H9 (cell line): ENCODE measurements around the gene ETV6. TPM values are rescaled to one million over a fixed set of nuclear protein-coding genes. Genes with fewer than 3 reads are reported as not detected.
A peak's percentile ranks its signal among the peaks of the same experiment; 100 is the strongest.

ENCODE experiments used
- DNase-seq: peaks from one replicate; pipeline ENCODE4 v3.0.0-alpha.2; 2017
- H2AFZ ChIP-seq: one replicate; pipeline ENCODE4 v1.6.1; 2013; ENCODE audit warnings: mild to moderate bottlenecking, low read length, control low read depth, moderate library complexity
- H2AK5ac ChIP-seq: 2 replicates; pipeline ENCODE4 v1.6.1; 2013; ENCODE audit warnings: low read length, control low read depth, mixed read lengths; ENCODE audit not compliant: insufficient read length
- H2BK120ac ChIP-seq: one replicate; pipeline ENCODE4 v1.6.1; 2013; ENCODE audit warnings: low read depth, mild to moderate bottlenecking, low read length, control low read depth, inconsistent platforms; ENCODE audit not compliant: poor library complexity, severe bottlenecking
- H2BK12ac ChIP-seq: 2 replicates; pipeline ENCODE4 v1.6.1; 2013; ENCODE audit warnings: low read length, control low read depth, mixed read lengths, low read depth; ENCODE audit not compliant: insufficient read length
- H2BK15ac ChIP-seq: 2 replicates; pipeline ENCODE4 v1.6.1; 2013; ENCODE audit warnings: low read depth, low read length, control low read depth
- H2BK20ac ChIP-seq: one replicate; pipeline ENCODE4 v1.6.1; 2013; ENCODE audit warnings: low read depth, mild to moderate bottlenecking, low read length, control low read depth, inconsistent platforms; ENCODE audit not compliant: poor library complexity, severe bottlenecking
- H2BK5ac ChIP-seq: 2 replicates; pipeline ENCODE4 v1.6.1; 2013; ENCODE audit warnings: low read length, control low read depth, mixed read lengths; ENCODE audit not compliant: insufficient read length
- H3K14ac ChIP-seq: 2 replicates; pipeline ENCODE4 v1.6.1; 2013; ENCODE audit warnings: low read length, control low read depth; ENCODE audit not compliant: insufficient read depth
- H3K18ac ChIP-seq: 2 replicates; pipeline ENCODE4 v1.6.1; 2013; ENCODE audit warnings: low read depth, mild to moderate bottlenecking, mixed read lengths, low read length, control low read depth; ENCODE audit not compliant: insufficient read length
- H3K23ac ChIP-seq: 2 replicates; pipeline ENCODE4 v1.6.1; 2013; ENCODE audit warnings: low read length, control low read depth, mixed read lengths, low read depth; ENCODE audit not compliant: insufficient read length
- H3K23me2 ChIP-seq: 2 replicates; pipeline ENCODE4 v1.6.1; 2013; ENCODE audit warnings: low read depth, mild to moderate bottlenecking, mixed read lengths, low read length, control low read depth; ENCODE audit not compliant: insufficient read length, poor library complexity, severe bottlenecking
- H3K27ac ChIP-seq: 2 replicates; pipeline ENCODE4 v1.5.1; 2013; ENCODE audit warnings: low read length, control low read depth, mixed read lengths, low read depth; ENCODE audit not compliant: insufficient read length
- H3K27me3 ChIP-seq: 2 replicates; pipeline ENCODE4 v1.6.1; 2013; ENCODE audit warnings: low read length, control low read depth, inconsistent platforms; ENCODE audit not compliant: insufficient read depth
- H3K4ac ChIP-seq: 2 replicates; pipeline ENCODE4 v1.6.1; 2013; ENCODE audit warnings: low read depth, mild to moderate bottlenecking, control low read depth, inconsistent platforms, low read length, moderate library complexity
- H3K4me1 ChIP-seq: 2 replicates; pipeline ENCODE4 v1.6.1; 2013; ENCODE audit warnings: low read length, control low read depth, inconsistent platforms; ENCODE audit not compliant: insufficient read depth
- H3K4me2 ChIP-seq: 2 replicates; pipeline ENCODE4 v1.6.1; 2013; ENCODE audit warnings: low read length, control low read depth, mixed read lengths; ENCODE audit not compliant: insufficient read length, insufficient read depth
- H3K56ac ChIP-seq: 2 replicates; pipeline ENCODE4 v1.6.1; 2013; ENCODE audit warnings: low read depth, mild to moderate bottlenecking, mixed read lengths, low read length, control low read depth; ENCODE audit not compliant: insufficient read length
- H3K79me1 ChIP-seq: 2 replicates; pipeline ENCODE4 v1.6.1; 2013; ENCODE audit warnings: low read depth, mild to moderate bottlenecking, moderate library complexity, low read length, control low read depth, inconsistent platforms; ENCODE audit not compliant: insufficient read depth, poor library complexity, severe bottlenecking
- H3K79me2 ChIP-seq: 2 replicates; pipeline ENCODE4 v1.6.1; 2013; ENCODE audit warnings: low read length, control low read depth, inconsistent platforms; ENCODE audit not compliant: insufficient read depth
- H3K9ac ChIP-seq: 2 replicates; pipeline ENCODE4 v1.6.1; 2013; ENCODE audit warnings: low read length, control low read depth, mixed read lengths; ENCODE audit not compliant: insufficient read length; ENCODE audit errors: extremely low read depth
- H3K9me3 ChIP-seq: one replicate; pipeline ENCODE4 v1.6.1; 2013; ENCODE audit warnings: low read depth, low read length, inconsistent platforms; ENCODE audit not compliant: control insufficient read depth
- H3T11ph ChIP-seq: one replicate; pipeline ENCODE4 v1.6.1; 2013; ENCODE audit warnings: mild to moderate bottlenecking, low read length, control low read depth, inconsistent platforms
- H4K20me1 ChIP-seq: one replicate; pipeline ENCODE4 v1.6.1; 2013; ENCODE audit not compliant: control insufficient read depth, insufficient read length, insufficient read depth
- H4K5ac ChIP-seq: 2 replicates; pipeline ENCODE4 v1.6.1; 2013; ENCODE audit warnings: low read depth, mild to moderate bottlenecking, mixed read lengths, low read length, control low read depth; ENCODE audit not compliant: insufficient read length
- H4K8ac ChIP-seq: replicated peaks from 2 replicates; pipeline ENCODE4 v1.6.1; 2013; ENCODE audit warnings: low read length, control low read depth, mixed read lengths, low read depth; ENCODE audit not compliant: insufficient read length
- H4K91ac ChIP-seq: 2 replicates; pipeline ENCODE4 v1.6.1; 2013; ENCODE audit warnings: low read depth, mild to moderate bottlenecking, moderate library complexity, mixed read lengths, low read length, control low read depth; ENCODE audit not compliant: insufficient read length
- H3K27ac Mint-ChIP-seq, 3 experiments: 2 replicates in 2 of 3; 3 replicates in 1 of 3; pipeline ENCODE4 v1.8.0; 2020 to 2021; ENCODE audit warnings: mixed read lengths in 3 of 3, mild to moderate bottlenecking in 1 of 3, moderate library complexity in 1 of 3
- H3K27me3 Mint-ChIP-seq: 2 replicates; pipeline ENCODE4 v1.8.0; 2021; ENCODE audit warnings: low read depth, mild to moderate bottlenecking, moderate library complexity, mixed read lengths
- H3K36me3 Mint-ChIP-seq, 3 experiments: 2 replicates in 2 of 3; 3 replicates in 1 of 3; pipeline ENCODE4 v1.8.0; 2020 to 2021; ENCODE audit warnings: low read depth in 3 of 3, mixed read lengths in 3 of 3; ENCODE audit not compliant: insufficient read depth in 1 of 3
- H3K4me1 Mint-ChIP-seq, 2 experiments: 2 replicates each; pipeline ENCODE4 v1.8.0; 2020; ENCODE audit warnings: mixed read lengths in 2 of 2
- H3K4me3 Mint-ChIP-seq, 2 experiments: 2 replicates in 1 of 2; 3 replicates in 1 of 2; pipeline ENCODE4 v1.8.0; 2020 to 2021; ENCODE audit warnings: mild to moderate bottlenecking in 2 of 2, mixed read lengths in 2 of 2, moderate library complexity in 1 of 2
- H3K9me3 Mint-ChIP-seq, 2 experiments: 2 replicates in 1 of 2; 3 replicates in 1 of 2; pipeline ENCODE4 v1.8.0; 2020; ENCODE audit warnings: mild to moderate bottlenecking in 2 of 2, mixed read lengths in 2 of 2, moderate library complexity in 1 of 2
- CTCF ChIP-seq: fragments of 200-600 bp; sonication (generic); conservative IDR thresholded peaks from 3 replicates; pipeline ENCODE4 v1.8.0; 2021; ENCODE audit warnings: antibody characterized with exemption, mild to moderate bottlenecking
- WGBS: extraction: QIAGEN DNeasy Blood & Tissue Kit; methylation state at CpG from one replicate; pipeline ENCODE4 v1.1.7; 2013; ENCODE audit warnings: missing lambda C conversion rate, low lambda C conversion rate, mixed read lengths; ENCODE audit not compliant: insufficient read length; ENCODE audit errors: extremely low coverage; 5-methylcytosine and 5-hydroxymethylcytosine counted together
- total RNA-seq: library from RNA; stranded (reverse); gene quantifications from 2 replicates; pipeline ENCODE4 v1.2.1, GENCODE V29; 2021

ETV6 gene
- total RNA-seq, 1 experiment from 2014 or later, result 28.7 TPM

GRCh38 chr12:11884706-11885105 lies 235.2 kb downstream of the ETV6 start:
- H3K18ac ChIP-seq, result no peak overlapping the region
- no peak overlapping the region for H4K91ac ChIP-seq
- no peak overlapping the region for H2BK15ac ChIP-seq
- no CpG with 5 or more reads among the region's 2 CpGs for WGBS
- H3K23me2 ChIP-seq, result no peaks in the 10 kb centered on the region
- peaks cover 7 to 14% of the 10 kb centered on the region in 2 experiments; a peak in 3 of 4 replicates for H3K4me1 Mint-ChIP-seq
- no peak overlapping the region for H4K8ac ChIP-seq
- no peak overlapping the region for H3K4me2 ChIP-seq
- H3K9ac ChIP-seq, result no peak overlapping the region
- no peak for DNase-seq
- H3K9me3 Mint-ChIP-seq, result no peaks in the 10 kb centered on the region
- H3K23ac ChIP-seq, result no peak overlapping the region
- no peak overlapping the region for H2BK120ac ChIP-seq
- no peak overlapping the region for H3K27ac ChIP-seq
- TF ChIP-seq CTCF, result no peak
- no peak overlapping the region for H3T11ph ChIP-seq
- H2AFZ ChIP-seq, result no peak overlapping the region
- no peaks in the 10 kb centered on the region for H3K4me1 ChIP-seq
- H3K9me3 ChIP-seq, result no peaks in the 10 kb centered on the region
- no peak overlapping the region for H3K56ac ChIP-seq
- H3K36me3 Mint-ChIP-seq, result peaks cover 13 to 30% (median 14%) of the 10 kb centered on the region in 3 experiments
- H4K20me1 ChIP-seq, result no peaks in the 10 kb centered on the region
- H3K4me3 Mint-ChIP-seq, result no peak overlapping the region
- H3K79me1 ChIP-seq, result no peaks in the 10 kb centered on the region
- no peaks in the 10 kb centered on the region for H3K27me3 ChIP-seq
- H3K14ac ChIP-seq, result no peak overlapping the region
- H3K4ac ChIP-seq, result no peak overlapping the region
- no peak overlapping the region for H2AK5ac ChIP-seq
- H4K5ac ChIP-seq, result no peak overlapping the region
- no peak overlapping the region for H2BK12ac ChIP-seq
- H3K27me3 Mint-ChIP-seq, result no peaks in the 10 kb centered on the region
- no peak overlapping the region for H2BK5ac ChIP-seq
- H3K79me2 ChIP-seq, result no peaks in the 10 kb centered on the region
- H2BK20ac ChIP-seq, result no peak overlapping the region
- H3K27ac Mint-ChIP-seq, result peak overlapping the region in 1 of 3 experiments; percentile 69; a peak in 1 of 7 replicates
